K562 (cell line): ENCODE data around the gene TMEM87B. TPM values are rescaled to one million over a fixed set of nuclear protein-coding genes. Genes with fewer than 3 reads are reported as not detected.

Experiments used
- DMBX1 ChIP-seq: fragments of 250-450 bp; sonication (Bioruptor Pico); IDR thresholded peaks from 2 replicates; pipeline ENCODE4 v1.8.0; 2022; ENCODE audit warnings: inconsistent platforms, mild to moderate bottlenecking, moderate library complexity, borderline replicate concordance
- ELF4 ChIP-seq: fragments of 450-650 bp; formaldehyde crosslinking; IDR thresholded peaks from 2 replicates; pipeline ENCODE4 v1.4.0; 2022; ENCODE audit warnings: missing genetic modification characterization
- ETV1 ChIP-seq: fragments of 450-650 bp; conservative IDR thresholded peaks from 2 replicates; pipeline ENCODE4 v1.6.1; 2016; ENCODE audit warnings: missing genetic modification characterization, control low read depth, low read depth, missing compliant biosample characterization
- FUS ChIP-seq: fragments of 200-400 bp; formaldehyde crosslinking; optimal IDR thresholded peaks from 2 replicates; pipeline ENCODE3; 2017; ENCODE audit warnings: low read depth, low read length
- HDAC6 ChIP-seq: IDR thresholded peaks from 2 replicates; pipeline ENCODE4 v1.6.1; 2012; ENCODE audit warnings: low read depth, mild to moderate bottlenecking, control low read depth, inconsistent platforms, low read length, moderate library complexity
- HDAC8 ChIP-seq: fragments of 450-650 bp; IDR thresholded peaks from 2 replicates; pipeline ENCODE4 v1.6.1; 2016; ENCODE audit warnings: mild to moderate bottlenecking, missing genetic modification characterization, moderate library complexity, missing compliant biosample characterization
- HMG20A ChIP-seq: fragments of 450-650 bp; formaldehyde crosslinking; conservative IDR thresholded peaks from 2 replicates; pipeline ENCODE4 v1.4.0; 2020; ENCODE audit warnings: mild to moderate bottlenecking, mixed read lengths
- SAP30 ChIP-seq: fragments of 200-600 bp; sonication (generic); IDR thresholded peaks from 2 replicates; pipeline ENCODE4 v1.6.1; 2012; ENCODE audit warnings: borderline replicate concordance, low read depth, mild to moderate bottlenecking, moderate library complexity, low read length, control low read depth, inconsistent platforms; ENCODE audit not compliant: insufficient read depth, poor library complexity, severe bottlenecking
- SIN3A ChIP-seq, 2 experiments: fragments of 150-350 bp in 1 of 2; IDR thresholded peaks; 2 replicates each; pipeline ENCODE4 v1.6.1; 2011 to 2016; ENCODE audit warnings: borderline replicate concordance in 2 of 2, low read depth in 2 of 2, low read length in 2 of 2, mild to moderate bottlenecking in 2 of 2, moderate library complexity in 2 of 2; ENCODE audit not compliant: control insufficient read depth in 1 of 2
- ZFP36 ChIP-seq: fragments of 150-350 bp; IDR thresholded peaks from 2 replicates; pipeline ENCODE4 v1.6.1; 2018; ENCODE audit warnings: low read length, low read depth; ENCODE audit not compliant: partially characterized antibody
- ZNF316 ChIP-seq: fragments of 450-650 bp; IDR thresholded peaks from 2 replicates; pipeline ENCODE4 v1.6.1; 2016
- ZNF318 ChIP-seq, 2 experiments: fragments of 450-650 bp; IDR thresholded peaks; 2 replicates each; pipeline ENCODE4 v1.6.1; 2016; ENCODE audit warnings: mild to moderate bottlenecking in 2 of 2, borderline replicate concordance in 1 of 2, low read depth in 1 of 2, moderate library complexity in 1 of 2
- ZNF408 ChIP-seq: fragments of 250-450 bp; sonication (Bioruptor Pico); IDR thresholded peaks from 2 replicates; pipeline ENCODE4 v1.4.0; 2020; ENCODE audit warnings: low read depth, mild to moderate bottlenecking, moderate library complexity
- ZNF449 ChIP-seq: fragments of 250-450 bp; sonication (Bioruptor Pico); IDR thresholded peaks from 2 replicates; pipeline ENCODE4 v1.8.0; 2022; ENCODE audit warnings: moderate library complexity, mild to moderate bottlenecking, inconsistent platforms
- polyA plus RNA-seq, 8 experiments: library from polyadenylated mRNA; depleted of rRNA in 4 of 8; stranded (reverse) in 5 of 8; unstranded in 3 of 8; fragments of >200 nt; fragmentation: Nextera tagmentation in 2 of 8; fragmentation: Illumina TruSeq in 1 of 8; extraction: Ambion mirVana in 2 of 8; extraction: Trizol in 1 of 8; gene quantifications; 2 replicates each; pipeline versions ENCODE4 v1.2.1 to v1.2.3, GENCODE V29; 2011 to 2014; ENCODE audit warnings: inconsistent platforms in 1 of 8, missing spikeins in 1 of 8
- total RNA-seq, 7 experiments: library from RNA; depleted of rRNA in 6 of 7; stranded (reverse); fragments of >200 nt in 6 of 7; fragmentation: Illumina TruSeq in 2 of 7; extraction: Trizol in 2 of 7; gene quantifications; 2 replicates each; pipeline versions ENCODE4 v1.2.1 to v1.2.3, GENCODE V29; 2011 to 2021; ENCODE audit warnings: low replicate concordance in 1 of 7

Gene TMEM87B
- total and polyA plus RNA-seq, 9 of the 15 experiments (the other 6 are each of a cell fraction or from before 2014, with no cell fraction given) = 3.7 to 17.1 (median 11.0) TPM

- TF ChIP-seq ZNF449 (CRISPR knock-in tag) (no peak), SIN3A (IDR thresholded peaks at IDR 0.05; ENCODE audit: borderline replicate concordance in 2 of 2, control insufficient read depth in 1 of 2, low read depth in 2 of 2, low read length in 2 of 2) (peak in 1 of 2 experiments; percentile 79; a peak in 1 of 4 replicates), ZNF408 (CRISPR knock-in tag) (no peak), DMBX1 (CRISPR knock-in tag) (peak; percentile 69; the same call in 1 of the 2 replicates), FUS (peak; percentile 73), HDAC6 (no peak), ZFP36 (no peak), ELF4 (0 out of 2 replicates have a peak, but pooled peaks have one; percentile 48), SAP30 (peak; percentile 59), ETV1 (tag) (peak; percentile 72), HDAC8 (tag) (no peak), ZNF318 (IDR thresholded peaks at IDR 0.05; ENCODE audit: borderline replicate concordance in 1 of 2, low read depth in 1 of 2) (peak in 1 of 2 experiments; percentile 54; a peak in 1 of 4 replicates), ZNF316 (no peak), HMG20A (CRISPR knock-in tag) (no peak)
Observed at GRCh38 chr2:112054847-112055729, at the start of gene TMEM87B (continued).
